22Rv1 (cell line): ENCODE data around the gene LHFPL2.

Experiments
- ZFX ChIP-seq: fragments of 450-650 bp; IDR thresholded peaks from 2 replicates; pipeline ENCODE4 v1.6.1; 2017; ENCODE audit warnings: antibody characterized with exemption, borderline replicate concordance
- TF ChIP-seq, protein P1 (sequence below): fragments of 450-650 bp; IDR thresholded peaks from 2 replicates; pipeline ENCODE4 v1.5.1; 2017; ENCODE audit warnings: mild to moderate bottlenecking

GRCh38 chr5:78653031-78653430 lies 4.5 kb upstream of the LHFPL2 start:
- TF ChIP-seq, protein P1, sequence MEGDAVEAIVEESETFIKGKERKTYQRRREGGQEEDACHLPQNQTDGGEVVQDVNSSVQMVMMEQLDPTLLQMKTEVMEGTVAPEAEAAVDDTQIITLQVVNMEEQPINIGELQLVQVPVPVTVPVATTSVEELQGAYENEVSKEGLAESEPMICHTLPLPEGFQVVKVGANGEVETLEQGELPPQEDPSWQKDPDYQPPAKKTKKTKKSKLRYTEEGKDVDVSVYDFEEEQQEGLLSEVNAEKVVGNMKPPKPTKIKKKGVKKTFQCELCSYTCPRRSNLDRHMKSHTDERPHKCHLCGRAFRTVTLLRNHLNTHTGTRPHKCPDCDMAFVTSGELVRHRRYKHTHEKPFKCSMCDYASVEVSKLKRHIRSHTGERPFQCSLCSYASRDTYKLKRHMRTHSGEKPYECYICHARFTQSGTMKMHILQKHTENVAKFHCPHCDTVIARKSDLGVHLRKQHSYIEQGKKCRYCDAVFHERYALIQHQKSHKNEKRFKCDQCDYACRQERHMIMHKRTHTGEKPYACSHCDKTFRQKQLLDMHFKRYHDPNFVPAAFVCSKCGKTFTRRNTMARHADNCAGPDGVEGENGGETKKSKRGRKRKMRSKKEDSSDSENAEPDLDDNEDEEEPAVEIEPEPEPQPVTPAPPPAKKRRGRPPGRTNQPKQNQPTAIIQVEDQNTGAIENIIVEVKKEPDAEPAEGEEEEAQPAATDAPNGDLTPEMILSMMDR, result no peak
- TF ChIP-seq ZFX, result no peak
